Mesodermal cell (in vitro differentiated cells): Measurements from ENCODE around the gene LRFN5. TPM values are rescaled to one million over a fixed set of nuclear protein-coding genes. Genes with fewer than 3 reads are reported as not detected.
"Not testable (repeated sequence)": the region's sequence is repeated elsewhere in the genome, so short reads cannot be mapped to it uniquely, and the experiment has no call there.

Experiments
- H3K27ac ChIP-seq: 2 replicates; pipeline ENCODE4 v1.7.0; 2013; ENCODE audit warnings: mild to moderate bottlenecking, low read depth, low read length, moderate library complexity; ENCODE audit not compliant: severe bottlenecking
- H3K36me3 ChIP-seq: 2 replicates; pipeline ENCODE4 v1.7.1; 2013; ENCODE audit warnings: mild to moderate bottlenecking, low read length, moderate library complexity; ENCODE audit not compliant: control insufficient read depth, insufficient read depth
- H3K4me1 ChIP-seq: one replicate; pipeline ENCODE4 v1.7.1; 2013; ENCODE audit warnings: mild to moderate bottlenecking, low read length; ENCODE audit not compliant: insufficient read depth, control insufficient read depth, poor library complexity, severe bottlenecking
- H3K4me3 ChIP-seq: 2 replicates; pipeline ENCODE4 v1.7.0; 2013; ENCODE audit warnings: low read length, control low read depth, mild to moderate bottlenecking; ENCODE audit not compliant: insufficient read depth, poor library complexity, severe bottlenecking; ENCODE audit errors: extremely low read depth
- H3K9me3 ChIP-seq: 2 replicates; pipeline ENCODE4 v1.7.1; 2013; ENCODE audit warnings: mild to moderate bottlenecking, low read length, moderate library complexity; ENCODE audit not compliant: control insufficient read depth
- WGBS, 2 experiments: methylation state at CpG; one replicate each; pipeline ENCODE4 v1.1.5; 2013; ENCODE audit warnings: missing lambda C conversion rate in 2 of 2; ENCODE audit not compliant: insufficient coverage in 2 of 2; 5-methylcytosine and 5-hydroxymethylcytosine counted together
- polyA plus RNA-seq, 2 experiments: library from polyadenylated mRNA; stranded (reverse); fragments of 50-300 nt; gene quantifications; one replicate each; pipeline ENCODE4 v1.2.3, GENCODE V29; 2013

LRFN5 gene
- 9.9 TPM for polyA plus RNA-seq (2013, experiment 1 of 2)
- polyA plus RNA-seq (2013, experiment 2 of 2), result 9.1 TPM

- WGBS, 2 experiments, result 0% methylated on average over 44 to 49 of the region's 76 CpGs
These were observed at the start of gene LRFN5 for GRCh38 chr14:41606532-41607303. TSS of gene LRFN5 (plus strand) at chr14:41606876.

GRCh38 chr14:41558490-41558889 lies 48.2 kb upstream of the LRFN5 start:
- Histone ChIP-seq H3K27ac (no peak overlapping the region), H3K4me1 (no peaks in the 10 kb centered on the region), H3K36me3 (no peaks in the 10 kb centered on the region), H3K9me3 (no peaks in the 10 kb centered on the region), H3K4me3 (no peak overlapping the region)

More at GRCh38 chr14:41606532-41607303, at the start of gene LRFN5:
- Histone ChIP-seq H3K4me1 (peaks cover 4% of the 10 kb centered on the region), H3K36me3 (no peaks in the 10 kb centered on the region), H3K9me3 (no peaks in the 10 kb centered on the region), H3K27ac (peak within 1 kb of the TSS; percentile 74), H3K4me3 (peak within 1 kb of the TSS; percentile 68)

- H3K4me3 ChIP-seq, H3K4me1 ChIP-seq, H3K9me3 ChIP-seq, H3K36me3 ChIP-seq, H3K27ac ChIP-seq: not testable (repeated sequence)
- WGBS, 2 experiments, result 76% methylated on average over 2 of the region's 3 CpGs; no CpG with 5 or more reads in 1 of the 2 experiments
These were observed 39.8 kb upstream of the LRFN5 start for GRCh38 chr14:41566864-41567263.

- no peak overlapping the region for H3K4me3 ChIP-seq
- no peaks in the 10 kb centered on the region for H3K4me1 ChIP-seq
- no CpG with 5 or more reads among the region's 2 CpGs for WGBS, 2 experiments
- H3K27ac ChIP-seq, result no peak overlapping the region
- H3K36me3 ChIP-seq, result no peaks in the 10 kb centered on the region
- H3K9me3 ChIP-seq, result no peaks in the 10 kb centered on the region
These were observed 37.7 kb upstream of the LRFN5 start for GRCh38 chr14:41568979-41569378.

- H3K4me1 ChIP-seq, result no peaks in the 10 kb centered on the region
- no peaks in the 10 kb centered on the region for H3K9me3 ChIP-seq
- H3K27ac ChIP-seq, result no peak overlapping the region
- H3K4me3 ChIP-seq, result no peak overlapping the region
- H3K36me3 ChIP-seq, result no peaks in the 10 kb centered on the region
- WGBS, 2 experiments, result 72 to 85% methylated on average over 3 to 4 of the region's 5 CpGs
These were observed 36.1 kb upstream of the LRFN5 start for GRCh38 chr14:41570415-41571155.

GRCh38 chr14:41586237-41586636 lies 20.4 kb upstream of the LRFN5 start:
- H3K4me1 ChIP-seq, result no peaks in the 10 kb centered on the region
- no peaks in the 10 kb centered on the region for H3K36me3 ChIP-seq
- no peak overlapping the region for H3K27ac ChIP-seq
- no peak overlapping the region for H3K4me3 ChIP-seq
- no peaks in the 10 kb centered on the region for H3K9me3 ChIP-seq

GRCh38 chr14:41597647-41598046 lies 9.0 kb upstream of the LRFN5 start:
- Histone ChIP-seq H3K4me1 (no peaks in the 10 kb centered on the region), H3K4me3 (no peak overlapping the region), H3K36me3 (no peaks in the 10 kb centered on the region), H3K9me3 (no peaks in the 10 kb centered on the region), H3K27ac (no peak overlapping the region)
- WGBS, 2 experiments, result 94 to 98% methylated on average over 9 to 15 of the region's 25 CpGs

- WGBS, 2 experiments, result 26 to 41% methylated on average over 4 of the region's 6 CpGs
- H3K9me3 ChIP-seq, H3K4me1 ChIP-seq, H3K4me3 ChIP-seq, H3K36me3 ChIP-seq: not testable (repeated sequence)
- H3K27ac ChIP-seq, result peak overlapping the region; percentile 68
These were observed 6.8 kb upstream of the LRFN5 start for GRCh38 chr14:41599805-41600385.

GRCh38 chr14:41604721-41605531 lies 1.8 kb upstream of the LRFN5 start:
- H3K27ac ChIP-seq, result peak overlapping the region; percentile 74
- peak overlapping the region; percentile 68 for H3K4me3 ChIP-seq
- H3K36me3 ChIP-seq, result no peaks in the 10 kb centered on the region
- 0 to 1% methylated on average over 23 to 28 of the region's 29 CpGs for WGBS, 2 experiments
- no peaks in the 10 kb centered on the region for H3K9me3 ChIP-seq
- H3K4me1 ChIP-seq, result peaks cover 4% of the 10 kb centered on the region

- H3K9me3 ChIP-seq, result no peaks in the 10 kb centered on the region
- H3K4me3 ChIP-seq, result peak overlapping the region; percentile 68
- 0 to 4% methylated on average over 21 to 22 of the region's 23 CpGs for WGBS, 2 experiments
- H3K36me3 ChIP-seq, result no peaks in the 10 kb centered on the region
- H3K27ac ChIP-seq, result peak overlapping the region; percentile 74
- peaks cover 4% of the 10 kb centered on the region for H3K4me1 ChIP-seq
These were observed 960 bp upstream of the LRFN5 start for GRCh38 chr14:41605550-41606281.
